ENCODE data around the gene TMEM62. TPM values are rescaled to one million over a fixed set of nuclear protein-coding genes. Genes with fewer than 3 reads are reported as not detected.

The TMEM62 gene
- polyA plus RNA-seq, 1 donor (not counting 4 experiments of a cell fraction or from before 2014, with no cell fraction given), result 5.5 TPM

DNA sequence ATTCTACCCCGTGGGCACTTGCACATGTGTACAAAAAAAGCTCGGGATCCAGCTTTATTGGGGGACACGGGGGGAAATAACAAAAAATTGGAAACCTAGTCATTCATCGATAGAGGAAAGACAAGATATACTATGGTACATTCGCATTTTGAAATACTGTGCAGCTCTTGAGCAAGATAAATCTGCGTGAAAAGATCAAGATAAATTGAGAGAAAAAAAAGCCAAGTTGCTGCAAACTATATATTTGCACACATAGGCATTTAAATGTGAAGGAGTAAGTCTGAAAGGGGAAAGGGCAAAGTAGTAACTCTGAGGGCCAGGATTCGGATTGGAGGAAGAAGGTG is 26.9 kb upstream of the TMEM62 start:
- H4K20me1 ChIP-seq (ENCODE audit: control insufficient read depth, extremely low read depth, insufficient read depth, low read length), result no peaks in the 10 kb centered on the region
- H3K79me2 ChIP-seq (ENCODE audit: control insufficient read depth, insufficient read depth, low read length), result peaks cover 37% of the 10 kb centered on the region
- peak overlapping the region; percentile 79 for H3K9ac ChIP-seq (ENCODE audit: control insufficient read depth, extremely low read depth, insufficient read depth, low read length)
- TF ChIP-seq EZH2 (IDR thresholded peaks at IDR 0.05; ENCODE audit: low read length) (no peak), CTCF (optimal IDR thresholded peaks at IDR 0.05 in 1 of 3, IDR thresholded peaks at IDR 0.05 in 1 of 3, conservative IDR thresholded peaks at IDR 0.05 in 1 of 3; ENCODE audit: extremely low read depth in 1 of 3, insufficient read depth in 2 of 3, low read length in 3 of 3) (no peak)
- H2AFZ ChIP-seq (ENCODE audit: control insufficient read depth, low read length), result peak overlapping the region; percentile 67
- peaks cover 21% of the 10 kb centered on the region for H3K4me1 ChIP-seq (ENCODE audit: control insufficient read depth, extremely low read depth, insufficient read depth, low read length)
- H3K36me3 ChIP-seq (ENCODE audit: control insufficient read depth in 2 of 2, extremely low read depth in 1 of 2, insufficient read depth in 2 of 2, low read length in 2 of 2), result peaks cover 2 to 4% of the 10 kb centered on the region in 2 experiments
- H3K9me1 ChIP-seq (ENCODE audit: control insufficient read depth, extremely low read depth, insufficient read depth, low read length), result no peaks in the 10 kb centered on the region
- H3K4me3 ChIP-seq (ENCODE audit: control insufficient read depth in 2 of 3, extremely low read depth in 1 of 3, insufficient read depth in 2 of 3, low read depth in 1 of 3, low read length in 3 of 3), result peak overlapping the region; percentile 65 to 82 (median 81)
- dilution Hi-C loops (cut with MboI; ENCODE audit: extremely low pct_ligation_motif_present, low sequenced_read_pairs), result no loop called here
- no peak for FAIRE-seq
- peak overlapping the region; percentile 65 for H3K27ac ChIP-seq (ENCODE audit: control insufficient read depth, insufficient read depth, low read length)
- no peak for DNase-seq (ENCODE audit: low read depth, low spot score)
- peak overlapping the region; percentile 82 for H3K4me2 ChIP-seq (ENCODE audit: control insufficient read depth, extremely low read depth, insufficient read depth, low read depth, low read length)
- no peaks in the 10 kb centered on the region for H3K27me3 ChIP-seq (ENCODE audit: control insufficient read depth, extremely low read depth, insufficient read depth, low read length)
- H3K9me3 ChIP-seq (ENCODE audit: control insufficient read depth, low read depth, low read length), result no peaks in the 10 kb centered on the region

DNA sequence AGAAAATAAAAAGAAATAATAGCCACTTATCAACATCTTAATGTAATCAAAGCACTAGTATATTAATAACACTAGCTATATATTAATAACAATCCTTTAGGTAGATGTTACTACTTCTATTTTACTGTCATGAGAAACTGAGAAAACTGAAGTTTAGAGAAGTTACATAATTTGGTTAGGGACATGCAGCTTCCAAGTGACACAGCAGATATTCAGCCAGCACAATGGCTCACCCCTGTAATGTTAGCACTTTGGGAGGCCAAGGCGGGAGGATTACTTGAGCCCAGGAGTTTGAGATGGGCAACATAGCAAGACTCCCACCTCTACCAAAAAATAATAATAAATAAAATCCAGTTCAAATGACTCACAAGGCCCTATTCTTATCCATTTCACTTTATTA is 25.6 kb upstream of the TMEM62 start:
- peaks cover 16% of the 10 kb centered on the region for H3K4me1 ChIP-seq (ENCODE audit: control insufficient read depth, extremely low read depth, insufficient read depth, low read length)
- no peak overlapping the region for H3K9ac ChIP-seq (ENCODE audit: control insufficient read depth, extremely low read depth, insufficient read depth, low read length)
- no peaks in the 10 kb centered on the region for H4K20me1 ChIP-seq (ENCODE audit: control insufficient read depth, extremely low read depth, insufficient read depth, low read length)
- no peaks in the 10 kb centered on the region for H3K9me3 ChIP-seq (ENCODE audit: control insufficient read depth, low read depth, low read length)
- no peak overlapping the region for H2AFZ ChIP-seq (ENCODE audit: control insufficient read depth, low read length)
- peaks cover 28% of the 10 kb centered on the region for H3K79me2 ChIP-seq (ENCODE audit: control insufficient read depth, insufficient read depth, low read length)
- no peaks in the 10 kb centered on the region for H3K27me3 ChIP-seq (ENCODE audit: control insufficient read depth, extremely low read depth, insufficient read depth, low read length)
- H3K9me1 ChIP-seq (ENCODE audit: control insufficient read depth, extremely low read depth, insufficient read depth, low read length), result no peaks in the 10 kb centered on the region
- dilution Hi-C loops (cut with MboI; ENCODE audit: extremely low pct_ligation_motif_present, low sequenced_read_pairs), result no loop called here
- no peak overlapping the region for H3K27ac ChIP-seq (ENCODE audit: control insufficient read depth, insufficient read depth, low read length)
- DNase-seq (ENCODE audit: low read depth, low spot score) (no peak), FAIRE-seq (no peak)
- H3K36me3 ChIP-seq (ENCODE audit: control insufficient read depth in 2 of 2, extremely low read depth in 1 of 2, insufficient read depth in 2 of 2, low read length in 2 of 2), result no peaks in the 10 kb centered on the region
- H3K4me3 ChIP-seq (ENCODE audit: control insufficient read depth in 2 of 3, extremely low read depth in 1 of 3, insufficient read depth in 2 of 3, low read depth in 1 of 3, low read length in 3 of 3), result no peak overlapping the region
- TF ChIP-seq CTCF (optimal IDR thresholded peaks at IDR 0.05 in 1 of 3, IDR thresholded peaks at IDR 0.05 in 1 of 3, conservative IDR thresholded peaks at IDR 0.05 in 1 of 3; ENCODE audit: extremely low read depth in 1 of 3, insufficient read depth in 2 of 3, low read length in 3 of 3), result no peak
- H3K4me2 ChIP-seq (ENCODE audit: control insufficient read depth, extremely low read depth, insufficient read depth, low read depth, low read length), result no peak overlapping the region
